Fibroblast of lung (primary cell): Measurements from ENCODE around the gene RNF34. TPM values are rescaled to one million over a fixed set of nuclear protein-coding genes. Genes with fewer than 3 reads are reported as not detected.

Source experiments
- DNase-seq, 2 donors: peaks; one replicate each; pipeline versions ENCODE4 v3.0.0 to v3.0.0-alpha.2; 2010; ENCODE audit warnings: low read depth in 2 of 2
- H2AFZ ChIP-seq: 2 replicates; pipeline ENCODE4 v1.5.1; 2012; ENCODE audit warnings: low read length, control low read depth, inconsistent platforms
- H3K27ac ChIP-seq: 2 replicates; pipeline ENCODE4 v1.5.1; 2011; ENCODE audit warnings: low read length, control low read depth; ENCODE audit not compliant: insufficient read depth
- H3K27me3 ChIP-seq: 2 replicates; pipeline ENCODE4 v1.5.1; 2011; ENCODE audit warnings: mild to moderate bottlenecking, low read length; ENCODE audit not compliant: control insufficient read depth, insufficient read depth
- H3K36me3 ChIP-seq: 2 replicates; pipeline ENCODE4 v1.5.1; 2011; ENCODE audit warnings: low read length; ENCODE audit not compliant: control insufficient read depth, insufficient read depth
- H3K4me1 ChIP-seq: 2 replicates; pipeline ENCODE4 v1.5.1; 2011; ENCODE audit warnings: low read length; ENCODE audit not compliant: control insufficient read depth, insufficient read depth; ENCODE audit errors: extremely low read depth
- H3K4me2 ChIP-seq: 2 replicates; pipeline ENCODE4 v1.5.1; 2011; ENCODE audit warnings: low read length, control low read depth; ENCODE audit not compliant: insufficient read depth; ENCODE audit errors: extremely low read depth
- H3K4me3 ChIP-seq, 4 experiments: fragments of 200-600 bp in 1 of 4; sonication (generic) in 1 of 4; replicated peaks in 1 of 4; 2 replicates each; pipeline ENCODE4 v1.5.1; 2011 to 2016; ENCODE audit warnings: low read length in 4 of 4, low read depth in 3 of 4, mild to moderate bottlenecking in 3 of 4, control low read depth in 2 of 4, inconsistent platforms in 1 of 4, mixed read lengths in 1 of 4; ENCODE audit not compliant: insufficient read depth in 1 of 4; ENCODE audit errors: control extremely low read depth in 1 of 4
- H3K79me2 ChIP-seq: 2 replicates; pipeline ENCODE4 v1.5.1; 2012; ENCODE audit warnings: mild to moderate bottlenecking, low read length, inconsistent platforms; ENCODE audit not compliant: control insufficient read depth, insufficient read depth
- H3K9ac ChIP-seq: 2 replicates; pipeline ENCODE4 v1.5.1; 2011; ENCODE audit warnings: mild to moderate bottlenecking, low read length, control low read depth; ENCODE audit not compliant: insufficient read depth
- H3K9me3 ChIP-seq: 2 replicates; pipeline ENCODE4 v1.5.1; 2012; ENCODE audit warnings: low read depth, low read length; ENCODE audit not compliant: control insufficient read depth, insufficient read depth
- H4K20me1 ChIP-seq: 2 replicates; pipeline ENCODE4 v1.5.1; 2011; ENCODE audit warnings: low read length; ENCODE audit not compliant: control insufficient read depth, insufficient read depth; ENCODE audit errors: extremely low read depth
- EZH2 ChIP-seq: IDR thresholded peaks from 2 replicates; pipeline ENCODE4 v1.5.1; 2012; ENCODE audit warnings: low read length, control low read depth, mild to moderate bottlenecking; ENCODE audit errors: missing control alignments
- polyA plus RNA-seq, 2 donors: library from polyadenylated mRNA; depleted of rRNA in 1 of 2; stranded (reverse) in 1 of 2; unstranded in 1 of 2; fragments of >200 nt; gene quantifications; 2 replicates each; pipeline ENCODE4 v1.2.1, GENCODE V29; 2011 to 2012; ENCODE audit warnings: missing spikeins in 1 of 2
- total RNA-seq: library from RNA; depleted of rRNA; stranded (reverse); fragments of >200 nt; gene quantifications from 2 replicates; pipeline ENCODE4 v1.2.1, GENCODE V29; 2014
- TF ChIP-seq, protein P1 (sequence below), 2 donors: IDR thresholded peaks in 1 of 2; conservative IDR thresholded peaks in 1 of 2; 1 replicate in 1 of 2; 2 replicates in 1 of 2; pipeline ENCODE4 v1.5.1; 2011 to 2012; ENCODE audit warnings: low read length in 2 of 2, control low read depth in 1 of 2, inconsistent platforms in 1 of 2, low read depth in 1 of 2, mild to moderate bottlenecking in 1 of 2

RNF34 gene
- total and polyA plus RNA-seq, 2 donors (not counting 1 experiment from before 2014, with no cell fraction given), result 33.9 to 79.4 TPM

DNA sequence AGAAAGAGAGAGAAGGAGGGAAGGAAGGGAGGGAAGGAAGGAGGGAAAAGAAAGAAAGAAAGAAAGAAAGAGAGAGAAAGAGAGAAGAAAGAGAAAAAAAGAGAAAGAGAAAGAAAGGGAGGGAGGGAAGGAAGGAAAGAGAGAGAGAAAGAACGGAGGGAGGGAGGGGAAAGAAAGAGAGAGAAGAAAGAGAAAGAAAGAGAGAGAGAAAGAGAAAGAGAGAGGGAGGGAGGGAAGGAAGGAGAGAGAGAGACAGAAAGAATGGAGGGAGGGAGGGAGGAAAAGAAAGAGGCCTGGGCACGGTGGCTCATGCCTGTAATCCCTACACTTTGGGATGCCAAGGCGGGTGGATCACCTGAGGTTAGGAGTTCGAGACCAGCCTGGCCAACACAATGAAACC, 42.6 kb upstream of the RNF34 start:
- TF ChIP-seq, protein P1, sequence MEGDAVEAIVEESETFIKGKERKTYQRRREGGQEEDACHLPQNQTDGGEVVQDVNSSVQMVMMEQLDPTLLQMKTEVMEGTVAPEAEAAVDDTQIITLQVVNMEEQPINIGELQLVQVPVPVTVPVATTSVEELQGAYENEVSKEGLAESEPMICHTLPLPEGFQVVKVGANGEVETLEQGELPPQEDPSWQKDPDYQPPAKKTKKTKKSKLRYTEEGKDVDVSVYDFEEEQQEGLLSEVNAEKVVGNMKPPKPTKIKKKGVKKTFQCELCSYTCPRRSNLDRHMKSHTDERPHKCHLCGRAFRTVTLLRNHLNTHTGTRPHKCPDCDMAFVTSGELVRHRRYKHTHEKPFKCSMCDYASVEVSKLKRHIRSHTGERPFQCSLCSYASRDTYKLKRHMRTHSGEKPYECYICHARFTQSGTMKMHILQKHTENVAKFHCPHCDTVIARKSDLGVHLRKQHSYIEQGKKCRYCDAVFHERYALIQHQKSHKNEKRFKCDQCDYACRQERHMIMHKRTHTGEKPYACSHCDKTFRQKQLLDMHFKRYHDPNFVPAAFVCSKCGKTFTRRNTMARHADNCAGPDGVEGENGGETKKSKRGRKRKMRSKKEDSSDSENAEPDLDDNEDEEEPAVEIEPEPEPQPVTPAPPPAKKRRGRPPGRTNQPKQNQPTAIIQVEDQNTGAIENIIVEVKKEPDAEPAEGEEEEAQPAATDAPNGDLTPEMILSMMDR (conservative IDR thresholded peaks at IDR 0.05 in 1 of 2, IDR thresholded peaks at IDR 0.05 in 1 of 2; ENCODE audit: low read depth in 1 of 2, low read length in 2 of 2), result no peak
- TF ChIP-seq EZH2, result no peak
- no peak for DNase-seq

DNA sequence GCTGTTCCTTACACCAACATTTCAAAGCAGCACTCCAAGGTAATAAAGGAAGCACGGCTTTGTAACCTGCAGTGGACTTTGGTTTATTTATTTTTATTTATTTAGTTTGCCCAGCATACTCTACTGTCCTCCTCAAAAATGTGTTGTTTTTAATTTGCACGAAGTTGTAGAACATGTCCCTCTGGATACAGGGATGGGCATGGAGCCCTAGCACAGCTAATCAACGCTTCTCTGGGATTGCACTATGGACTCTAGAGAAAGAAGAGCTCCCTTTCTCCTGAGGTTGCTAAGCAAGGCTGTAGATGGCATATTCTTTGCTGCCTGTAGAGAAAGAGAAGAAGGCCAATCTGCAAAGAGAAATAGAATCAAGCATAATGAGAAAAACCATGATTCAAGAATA, 41.8 kb upstream of the RNF34 start:
- Histone ChIP-seq H3K79me2 (no peaks in the 10 kb centered on the region), H3K9me3 (no peaks in the 10 kb centered on the region), H3K27ac (no peak overlapping the region), H3K36me3 (no peaks in the 10 kb centered on the region), H3K9ac (no peak overlapping the region), H3K4me2 (no peak overlapping the region), H2AFZ (no peak overlapping the region), H3K4me3 (no peak overlapping the region), H4K20me1 (no peaks in the 10 kb centered on the region), H3K27me3 (no peaks in the 10 kb centered on the region), H3K4me1 (peaks cover 2% of the 10 kb centered on the region)
- TF ChIP-seq, protein P1 (conservative IDR thresholded peaks at IDR 0.05 in 1 of 2, IDR thresholded peaks at IDR 0.05 in 1 of 2; ENCODE audit: low read depth in 1 of 2, low read length in 2 of 2), result no peak
- TF ChIP-seq EZH2, result no peak
- DNase-seq, result no peak

More for the DNA sequence above, 42.6 kb upstream of the RNF34 start:
- no peaks in the 10 kb centered on the region for H3K9me3 ChIP-seq
- H3K4me1 ChIP-seq, result peaks cover 2% of the 10 kb centered on the region
- H3K27me3 ChIP-seq, result no peaks in the 10 kb centered on the region
- no peak overlapping the region for H3K9ac ChIP-seq
- no peaks in the 10 kb centered on the region for H3K36me3 ChIP-seq
- H2AFZ ChIP-seq, result no peak overlapping the region
- H3K27ac ChIP-seq, result no peak overlapping the region
- H3K4me3 ChIP-seq, result no peak overlapping the region
- H4K20me1 ChIP-seq, result no peaks in the 10 kb centered on the region
- no peak overlapping the region for H3K4me2 ChIP-seq
- no peaks in the 10 kb centered on the region for H3K79me2 ChIP-seq

DNA sequence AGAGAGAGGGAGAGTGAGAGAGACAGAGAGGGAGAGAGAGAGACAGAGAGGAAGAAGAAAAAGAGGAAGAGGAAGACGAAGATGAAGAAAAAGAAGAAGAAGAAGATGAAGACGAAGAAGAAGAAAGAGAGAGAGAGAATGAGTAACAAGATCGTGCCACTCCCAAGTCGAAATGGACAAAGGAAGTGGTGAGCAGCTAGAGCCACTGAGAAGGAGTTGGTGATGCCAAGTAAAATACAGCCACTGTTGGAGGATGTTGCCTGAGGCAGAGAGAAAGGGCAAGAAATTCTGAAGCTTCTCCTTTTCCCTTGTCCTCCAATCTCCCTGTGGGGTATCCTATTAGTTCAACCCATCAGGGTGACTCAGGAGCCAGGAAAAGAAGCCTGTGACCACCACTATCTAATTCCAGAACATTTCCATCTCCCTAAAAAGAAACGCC, 35.2 kb upstream of the RNF34 start:
- no peaks in the 10 kb centered on the region for H3K4me1 ChIP-seq
- no peak overlapping the region for H3K4me3 ChIP-seq
- DNase-seq, result peak in 1 of 2 donors; percentile 46
- no peaks in the 10 kb centered on the region for H3K27me3 ChIP-seq
- no peaks in the 10 kb centered on the region for H4K20me1 ChIP-seq
- H3K27ac ChIP-seq, result no peak overlapping the region
- no peaks in the 10 kb centered on the region for H3K9me3 ChIP-seq
- no peak overlapping the region for H2AFZ ChIP-seq
- TF ChIP-seq, protein P1 (conservative IDR thresholded peaks at IDR 0.05 in 1 of 2, IDR thresholded peaks at IDR 0.05 in 1 of 2; ENCODE audit: low read depth in 1 of 2, low read length in 2 of 2), result no peak
- TF ChIP-seq EZH2, result no peak
- no peak overlapping the region for H3K9ac ChIP-seq
- no peaks in the 10 kb centered on the region for H3K79me2 ChIP-seq
- no peaks in the 10 kb centered on the region for H3K36me3 ChIP-seq
- H3K4me2 ChIP-seq, result no peak overlapping the region
